NCI-H82 treated with DMSO at 0.1 percent for 48 hours (cell line): Measurements from ENCODE around the gene CCDC6.
"Not testable (repeated sequence)": the region's sequence is repeated elsewhere in the genome, so short reads cannot be mapped to it uniquely, and the experiment has no call there.

Source experiments
- DNase-seq: peaks from one replicate; lab custom pipeline; 2025; ENCODE audit not compliant: unreplicated experiment; lab: John Stamatoyannopoulos, UW

Gene CCDC6

GRCh38 chr10:59771162-59771807, 135.1 kb downstream of the CCDC6 start:
- DNase-seq: no peak

- DNase-seq: no peak
Measured at GRCh38 chr10:59770689-59771088, 135.7 kb downstream of the CCDC6 start.

- no peak for DNase-seq
Measured at GRCh38 chr10:59762505-59762904, 143.9 kb downstream of the CCDC6 start.

DNA sequence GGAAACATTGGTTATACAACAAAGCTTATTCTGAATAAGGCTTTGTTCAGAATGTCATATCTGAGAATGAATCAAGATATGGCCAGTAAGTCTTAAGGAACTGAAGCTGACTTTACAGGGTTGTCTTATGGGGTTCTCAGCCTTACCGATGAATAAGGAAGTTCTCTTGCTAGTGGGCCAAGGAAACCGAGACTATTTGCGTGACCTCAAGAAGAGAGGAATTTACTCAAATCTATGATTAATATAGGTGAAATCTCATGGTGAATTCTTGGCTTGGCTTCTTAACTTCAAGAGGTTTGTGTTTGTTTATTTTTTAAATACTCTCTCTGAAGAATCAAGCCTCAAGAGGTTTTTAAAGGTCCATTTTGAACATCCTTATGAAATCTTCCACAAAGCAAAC, 148.4 kb downstream of the CCDC6 start:
- no peak for DNase-seq

- no peak for DNase-seq
Measured at GRCh38 chr10:59754951-59755350, 151.4 kb downstream of the CCDC6 start.

- peak; percentile 76 for DNase-seq
Measured at GRCh38 chr10:59753267-59753666, 153.1 kb downstream of the CCDC6 start, which contains the start of gene MRLN. TSS of gene MRLN (minus strand) at chr10:59753455.

- no peak for DNase-seq
Measured at GRCh38 chr10:59752278-59752940, 153.9 kb downstream of the CCDC6 start.

- DNase-seq: no peak
Measured at GRCh38 chr10:59750155-59750945, 156.0 kb downstream of the CCDC6 start.

DNA sequence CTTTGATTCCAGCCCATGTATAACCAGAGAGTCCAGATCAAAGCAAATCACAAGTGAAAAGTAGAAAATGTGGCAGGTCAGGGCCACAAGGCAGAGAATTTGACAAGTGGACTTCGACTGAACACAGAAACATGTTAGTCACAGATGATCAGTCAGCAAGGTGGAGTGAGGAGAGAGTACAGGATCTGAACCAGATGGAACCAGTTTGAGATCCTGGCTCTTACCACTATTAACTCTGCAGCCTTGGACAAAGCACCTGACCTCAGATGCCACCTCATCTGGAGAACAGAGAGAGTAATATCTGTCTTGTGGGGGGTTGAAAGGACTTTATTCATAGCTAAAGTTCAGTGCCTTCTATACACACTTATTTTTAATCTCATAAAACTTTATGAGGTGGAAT, 157.5 kb downstream of the CCDC6 start:
- DNase-seq: no peak

DNA sequence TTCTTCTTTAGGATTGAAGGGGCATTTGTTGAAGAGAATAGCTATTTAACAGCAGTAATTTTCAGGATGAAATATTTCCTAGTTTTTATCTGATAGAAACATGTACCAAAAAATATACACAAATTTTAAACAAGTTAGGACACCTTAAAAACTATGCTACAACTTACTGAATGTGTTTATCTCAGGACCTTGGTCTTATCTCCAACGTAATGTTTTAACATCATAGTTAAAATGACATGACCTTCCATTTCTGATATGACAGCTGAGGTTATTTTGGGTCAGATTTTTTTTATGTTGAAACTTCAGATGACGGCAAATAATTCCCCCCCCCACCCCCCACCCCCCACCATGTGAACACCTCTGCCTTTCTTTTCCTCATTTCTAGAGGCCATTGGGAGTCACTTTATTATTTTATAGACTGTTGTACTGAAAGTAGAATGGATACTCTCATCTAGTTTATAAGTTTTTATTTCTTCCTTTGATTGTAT, 161.1 kb downstream of the CCDC6 start:
- DNase-seq: no peak

DNA sequence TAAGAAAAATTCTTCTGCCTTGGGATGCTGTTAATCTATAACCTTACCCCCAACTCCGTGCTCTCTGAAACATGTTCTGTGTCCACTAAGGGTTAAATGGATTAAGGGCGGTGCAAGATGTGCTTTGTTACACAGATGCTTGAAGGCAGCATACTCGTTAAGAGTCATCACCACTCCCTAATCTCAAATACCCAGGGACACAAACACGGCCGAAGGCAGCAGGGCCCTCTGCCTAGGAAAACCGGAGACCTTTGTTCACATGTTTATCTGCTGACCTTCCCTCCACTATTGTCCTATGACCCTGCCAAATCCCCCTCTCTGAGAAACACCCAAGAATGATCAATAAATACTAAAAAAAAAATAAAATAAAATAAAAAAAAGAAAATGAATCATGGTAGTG, 161.6 kb downstream of the CCDC6 start:
- DNase-seq: not testable (repeated sequence)

DNA sequence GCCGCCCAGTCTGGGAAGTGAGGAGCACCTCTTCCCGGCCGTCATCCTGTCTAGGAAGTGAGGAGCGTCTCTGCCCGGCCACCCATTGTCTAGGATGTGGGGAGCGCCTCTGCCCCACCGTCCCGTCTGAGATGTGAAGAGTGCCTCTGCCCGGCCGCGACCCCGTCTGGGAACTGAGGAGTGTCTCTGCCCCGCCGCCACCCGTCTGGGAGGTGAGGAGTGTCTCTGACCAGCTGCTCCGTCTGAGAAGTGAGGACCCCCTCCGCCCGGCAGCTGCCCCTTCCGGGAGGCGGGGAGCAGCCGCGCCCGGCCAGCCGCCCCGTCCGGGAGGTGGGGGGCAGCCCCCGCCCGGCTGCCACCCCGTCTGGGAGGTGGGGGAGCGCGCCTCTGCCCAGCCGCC, 162.2 kb downstream of the CCDC6 start:
- not testable (repeated sequence) for DNase-seq

GRCh38 chr10:59741583-59741982, 164.8 kb downstream of the CCDC6 start:
- no peak for DNase-seq

DNA sequence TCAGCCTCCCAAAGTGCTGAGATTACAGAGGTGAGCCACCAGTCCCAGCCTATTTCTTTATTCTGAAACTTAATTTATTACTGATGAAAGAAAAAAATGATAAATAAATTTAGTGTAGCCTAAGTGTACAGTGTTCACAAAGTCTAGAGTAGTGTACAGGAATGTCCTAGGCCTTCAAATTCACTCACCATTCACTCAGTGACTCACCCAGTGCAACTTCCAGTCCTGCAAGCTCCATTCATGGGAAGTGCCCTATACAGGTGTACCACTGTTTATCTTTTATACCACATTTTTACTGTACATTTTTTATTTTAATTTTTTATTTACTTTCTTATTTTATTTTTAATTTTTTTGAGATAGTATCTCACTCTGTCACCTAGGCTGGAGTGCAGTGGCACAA, 165.3 kb downstream of the CCDC6 start:
- no peak for DNase-seq
